ELR (cell line): ENCODE measurements around the gene TEKTIP1.
A peak's percentile ranks its signal among the peaks of the same experiment; 100 is the strongest.
"Not testable (repeated sequence)": the region's sequence is repeated elsewhere in the genome, so short reads cannot be mapped to it uniquely, and the experiment has no call there.

Source experiments
- DNase-seq: peaks from one replicate; pipeline ENCODE4 v3.0.0-alpha.2; 2015; ENCODE audit warnings: low read depth

The TEKTIP1 gene

DNA sequence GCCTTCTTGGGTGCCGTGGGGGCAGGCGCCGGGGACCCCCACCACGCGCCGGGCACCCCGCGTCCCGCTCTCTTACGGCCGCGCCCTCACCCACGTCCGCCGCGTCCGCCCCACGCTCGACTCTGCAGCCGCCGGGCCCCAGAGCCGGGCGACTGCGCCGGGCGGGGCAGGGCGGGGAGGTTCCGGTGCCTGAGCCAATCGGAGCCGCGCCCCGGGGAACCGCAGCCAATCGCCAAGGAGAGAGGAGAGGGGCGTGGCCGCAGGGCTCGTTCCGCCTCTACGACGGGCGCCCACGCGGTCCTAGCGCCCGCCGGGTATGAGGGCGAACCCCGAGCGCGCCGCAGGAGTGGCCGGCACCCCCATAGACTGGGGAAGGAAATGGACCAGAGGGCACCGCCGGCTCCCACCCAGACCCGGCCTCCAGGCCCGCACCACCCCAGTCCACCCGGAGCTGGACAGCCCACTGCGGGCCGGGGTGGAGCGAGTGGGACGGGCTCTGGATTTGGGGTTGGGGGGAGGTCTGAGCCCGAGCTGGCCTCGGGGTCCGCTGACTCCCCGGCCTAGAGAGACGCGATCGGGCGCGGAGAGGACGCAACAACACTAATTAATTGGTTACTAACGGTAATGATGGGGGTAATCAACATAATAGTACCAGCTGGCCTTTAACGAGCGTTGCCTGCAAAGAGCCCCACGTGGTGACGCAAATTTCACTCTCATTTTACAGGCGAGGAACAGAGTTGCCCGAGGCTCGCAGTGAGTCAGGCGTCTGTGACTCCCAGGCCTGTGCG is 18.7 kb downstream of the TEKTIP1 start, which contains the start of gene MFSD12:
Gene MFSD12 (minus strand): TSS at position 126 of the 788 bp plus-strand sequence. CDS start 183 bp downstream, outside the sequence.
- peak; percentile 98 for DNase-seq

DNA sequence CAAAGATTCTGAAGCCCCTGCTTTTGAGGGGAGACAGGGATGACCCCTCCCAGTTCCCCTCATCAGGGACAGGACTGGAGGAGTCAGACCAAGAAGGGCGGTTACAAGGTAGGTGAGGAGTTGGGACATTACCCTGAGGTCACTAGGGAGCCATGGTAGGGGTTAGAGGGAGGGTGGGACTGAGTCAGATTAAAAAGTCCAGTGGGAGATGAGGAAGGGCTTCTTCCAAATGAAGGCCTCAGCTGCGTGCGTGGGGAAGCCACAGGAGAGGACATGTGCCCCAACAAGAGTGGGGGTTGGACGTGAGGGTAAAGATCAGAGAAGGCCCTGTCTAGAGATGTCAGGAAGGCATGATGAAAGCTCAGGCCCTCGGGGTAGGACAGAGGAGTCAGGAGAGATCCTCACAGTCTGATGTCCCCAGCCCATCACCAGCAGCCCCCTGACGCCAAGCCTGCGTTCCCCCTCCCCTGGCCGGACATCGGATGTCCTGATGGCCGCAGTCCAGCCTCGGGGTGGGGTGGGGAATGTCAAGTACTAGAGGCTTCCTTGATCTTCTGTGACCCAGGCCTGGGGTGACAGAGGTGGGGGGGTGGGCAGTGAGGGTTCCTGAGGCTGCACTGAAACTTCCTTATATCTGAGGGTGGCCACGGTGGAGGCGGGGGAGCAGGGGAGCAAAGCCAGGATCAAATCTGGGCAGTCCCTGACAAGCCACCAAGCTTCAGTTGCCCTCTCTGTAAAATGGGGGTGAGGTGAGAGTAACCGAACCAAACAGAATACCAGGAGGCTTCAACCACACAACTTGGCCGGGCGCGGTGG is 24.9 kb downstream of the TEKTIP1 start:
- no peak for DNase-seq

- DNase-seq, result peak; percentile 99
These were observed 26.2 kb downstream of the TEKTIP1 start for GRCh38 chr19:3565139-3565538.

DNA sequence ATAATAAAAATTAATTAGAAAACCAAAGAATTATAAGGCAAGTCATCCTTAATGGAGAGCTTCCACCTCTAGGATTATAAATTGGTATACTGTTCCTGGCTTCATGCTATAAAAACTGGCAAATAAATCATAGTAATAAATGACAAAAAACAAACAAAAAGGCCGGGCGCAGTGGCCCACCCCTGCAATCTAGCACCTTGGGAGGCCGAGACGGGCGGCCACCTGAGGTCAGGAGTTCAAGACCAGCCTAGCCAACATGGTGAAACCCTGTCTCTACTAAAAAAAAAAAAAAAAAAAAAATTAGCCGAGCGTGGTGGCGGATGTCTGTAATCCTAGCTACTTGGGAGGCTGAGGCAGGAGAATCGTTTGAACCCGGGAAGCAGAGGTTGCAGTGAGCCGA is 31.1 kb downstream of the TEKTIP1 start:
- not testable (repeated sequence) for DNase-seq

DNA sequence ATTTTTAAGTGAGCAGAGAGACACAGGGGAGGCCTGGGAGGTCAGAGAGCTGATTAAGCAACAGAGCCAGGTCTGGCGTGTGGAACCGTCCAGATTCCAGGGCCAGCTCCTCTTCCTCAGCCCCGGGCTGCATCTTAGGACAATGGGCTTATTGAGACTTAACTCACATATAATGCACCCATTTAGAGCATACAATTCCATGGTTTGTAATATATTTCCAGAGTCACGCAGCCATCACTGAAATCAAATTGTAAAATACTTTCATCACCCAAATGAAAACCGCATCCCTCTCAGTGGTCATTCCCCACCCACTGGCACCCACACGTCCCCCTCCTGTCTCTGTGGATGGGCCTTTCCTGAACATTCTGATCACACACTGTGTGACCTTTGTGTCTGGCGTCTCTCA is 31.6 kb downstream of the TEKTIP1 start:
- no peak for DNase-seq

DNA sequence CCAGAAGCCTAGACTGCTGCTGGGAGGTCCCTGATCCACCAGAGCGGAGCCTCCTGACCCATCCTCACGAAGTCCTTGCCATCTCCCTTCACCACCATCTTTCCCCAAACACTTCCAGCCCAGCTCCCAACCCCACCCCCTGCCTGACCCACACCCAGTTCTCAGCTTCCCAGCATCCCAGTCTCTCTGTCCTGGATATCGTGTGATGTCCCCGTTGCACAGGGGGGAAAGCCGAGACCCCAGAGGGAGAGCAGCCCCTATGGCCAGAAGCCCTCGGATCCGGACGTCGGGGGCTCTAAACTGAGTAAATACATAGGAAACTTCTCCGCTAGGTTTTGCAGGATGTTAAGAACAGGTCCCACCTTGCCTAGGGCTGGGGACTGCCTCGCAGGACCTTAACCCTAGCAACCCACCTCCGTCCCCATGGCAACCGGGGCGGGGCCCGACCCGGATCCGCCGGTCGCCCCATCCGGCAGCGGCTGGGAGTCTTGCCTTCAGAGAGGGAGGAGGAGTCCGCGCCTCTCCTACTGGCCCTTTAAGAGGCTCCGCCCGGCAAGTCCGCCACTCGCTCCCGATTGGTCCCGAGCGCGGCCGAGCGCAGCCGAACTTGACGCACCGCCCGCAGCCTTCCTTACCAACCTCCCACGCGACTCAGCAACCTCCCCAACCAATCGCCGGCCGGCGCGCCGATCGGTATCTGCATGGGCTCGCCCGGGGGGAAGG is 33.3 kb downstream of the TEKTIP1 start:
- DNase-seq, result peak; percentile 100

DNA sequence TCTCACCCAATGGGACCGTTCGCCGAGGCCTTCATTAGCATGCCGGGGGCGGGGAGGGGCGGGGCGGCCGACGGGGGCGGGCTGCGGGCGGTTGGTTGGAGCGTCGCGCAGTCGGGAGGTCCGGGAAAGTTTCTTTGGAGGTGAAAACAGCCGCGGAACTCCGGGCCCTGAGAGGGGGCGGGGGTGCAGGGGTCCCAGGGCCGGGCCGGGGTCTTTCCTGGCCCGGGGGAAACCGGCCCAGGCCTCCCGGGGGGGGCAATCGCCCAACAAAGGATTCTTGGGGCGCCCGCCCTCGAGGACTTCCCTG is 33.8 kb downstream of the TEKTIP1 start, which contains the start of gene HMG20B:
Gene HMG20B (plus strand): TSS at position 90 of the 307 bp plus-strand sequence. CDS start 366 bp downstream, outside the sequence.
- DNase-seq, result no peak

- DNase-seq, result peak; percentile 42
These were observed 34.3 kb downstream of the TEKTIP1 start for GRCh38 chr19:3573162-3573857.

GRCh38 chr19:3573858-3574637 is 35.1 kb downstream of the TEKTIP1 start:
- peak; percentile 98 for DNase-seq

DNA sequence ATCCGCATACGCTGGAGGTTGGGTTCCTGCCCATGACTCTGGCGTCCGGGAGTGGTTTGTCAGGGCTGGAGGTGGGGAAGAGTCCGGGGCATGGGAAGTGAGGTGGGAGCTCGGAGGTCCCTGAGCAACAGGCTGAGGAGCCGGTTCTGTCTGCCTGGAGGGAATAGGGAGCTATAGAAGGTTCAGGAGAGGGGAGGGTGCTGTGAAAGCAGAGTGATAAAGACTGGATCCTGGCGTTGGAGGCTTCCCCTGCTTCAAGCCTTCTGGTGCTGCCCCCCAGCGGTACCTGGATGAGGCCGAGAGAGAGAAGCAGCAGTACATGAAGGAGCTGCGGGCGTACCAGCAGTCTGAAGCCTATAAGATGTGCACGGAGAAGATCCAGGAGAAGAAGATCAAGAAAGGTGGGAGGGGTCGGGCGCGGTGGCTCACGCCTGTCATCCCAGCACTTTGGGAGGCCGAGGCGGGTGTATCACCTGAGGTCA is 36.3 kb downstream of the TEKTIP1 start:
- DNase-seq, result peak; percentile 66

DNA sequence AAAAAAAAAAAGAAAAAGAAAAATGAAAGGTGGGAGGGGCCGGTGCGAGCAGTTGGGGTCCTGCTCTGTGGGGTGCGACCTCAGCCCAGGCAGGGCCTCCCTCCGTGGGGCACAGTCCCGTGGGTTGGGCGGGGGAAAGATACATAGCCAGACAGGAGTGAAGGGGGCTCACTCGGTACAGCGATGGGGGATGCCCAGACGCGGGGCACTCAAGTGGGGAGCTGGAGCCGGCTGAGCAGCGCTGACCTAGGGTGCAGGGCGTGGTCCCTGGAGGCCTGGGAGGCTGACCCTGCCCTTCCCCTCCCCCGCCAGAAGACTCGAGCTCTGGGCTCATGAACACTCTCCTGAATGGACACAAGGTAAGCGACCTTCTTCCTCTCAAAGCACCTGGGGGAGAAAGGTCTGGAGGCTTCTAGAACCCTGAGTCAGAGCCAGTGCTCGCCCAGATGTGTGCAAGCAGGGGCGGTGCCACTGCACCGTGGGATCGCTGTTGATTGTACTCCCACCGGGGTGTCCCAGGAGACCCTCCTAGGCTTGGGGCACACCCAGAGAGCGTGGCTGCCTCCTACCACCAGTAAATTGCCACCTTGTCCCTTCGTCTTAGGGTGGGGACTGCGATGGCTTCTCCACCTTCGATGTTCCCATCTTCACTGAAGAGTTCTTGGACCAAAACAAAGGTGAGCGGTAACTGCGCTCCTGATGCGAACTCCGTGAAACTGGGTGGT is 37.1 kb downstream of the TEKTIP1 start:
- no peak for DNase-seq

- no peak for DNase-seq
These were observed 37.9 kb downstream of the TEKTIP1 start for GRCh38 chr19:3576696-3577443.

DNA sequence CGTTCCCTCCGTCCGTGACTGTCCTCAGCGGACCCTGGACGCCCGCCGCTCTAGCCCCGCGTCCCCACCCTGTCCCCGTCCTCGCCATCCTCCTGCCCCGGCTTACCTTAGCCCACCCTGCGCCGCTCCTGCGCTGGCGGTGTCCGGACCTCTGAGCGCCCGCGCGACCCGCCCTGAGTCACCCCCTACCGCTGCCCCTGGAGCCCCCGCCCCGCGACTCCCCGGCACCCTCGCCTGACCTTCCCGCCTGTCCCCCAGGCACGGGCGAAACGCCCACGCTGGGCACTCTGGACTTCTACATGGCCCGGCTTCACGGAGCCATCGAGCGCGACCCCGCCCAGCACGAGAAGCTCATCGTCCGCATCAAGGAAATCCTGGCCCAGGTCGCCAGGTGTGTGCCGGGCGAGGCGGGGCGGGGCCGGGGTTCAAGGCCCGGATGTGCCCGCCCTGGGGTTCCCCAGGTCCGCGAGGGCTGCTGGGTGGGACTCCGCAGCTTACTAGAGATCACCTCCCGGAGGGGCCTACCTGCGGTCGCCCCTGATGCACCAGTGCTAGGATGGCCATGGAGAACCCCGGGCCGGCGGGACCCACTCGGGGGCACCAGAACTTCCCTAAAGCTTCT is 38.9 kb downstream of the TEKTIP1 start:
- DNase-seq, result no peak

GRCh38 chr19:3578390-3578789 is 39.4 kb downstream of the TEKTIP1 start:
- no peak for DNase-seq

DNA sequence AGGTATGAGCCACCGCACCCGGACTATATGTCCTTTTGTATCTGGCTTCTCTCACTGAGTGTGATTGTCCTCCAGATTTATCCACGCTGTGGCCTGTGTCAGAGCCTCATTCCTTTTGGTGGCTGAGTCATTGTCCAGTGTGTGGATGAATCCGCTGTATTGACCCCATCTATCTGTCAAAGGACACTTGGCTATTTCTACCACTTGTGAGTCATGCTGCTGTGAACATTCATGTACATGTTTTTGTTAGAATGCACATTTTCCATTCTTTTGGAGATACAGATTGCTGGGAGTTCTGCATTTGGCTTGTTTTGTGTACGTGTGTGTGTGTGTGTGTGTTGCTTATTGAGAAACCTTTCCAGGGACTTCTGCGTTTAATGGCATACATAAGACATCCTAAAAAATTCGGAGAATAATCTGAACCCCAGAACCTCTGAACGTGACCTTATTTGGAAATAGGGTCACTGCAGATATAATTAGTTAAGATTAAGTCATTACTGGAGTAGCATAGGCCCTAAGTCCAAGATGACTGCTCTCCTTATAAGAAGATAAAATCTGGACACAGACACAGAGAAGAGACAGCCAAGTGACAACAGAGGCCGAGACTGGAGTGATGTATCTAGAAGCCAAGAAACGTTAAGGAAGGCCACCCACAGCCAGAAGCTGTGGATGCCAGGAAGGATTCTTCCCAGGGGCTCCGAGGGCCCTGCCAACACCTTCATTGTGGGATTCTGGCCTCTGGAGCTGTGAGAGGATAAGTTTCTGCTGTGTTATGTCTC is 41.4 kb downstream of the TEKTIP1 start:
- DNase-seq, result peak; percentile 97

DNA sequence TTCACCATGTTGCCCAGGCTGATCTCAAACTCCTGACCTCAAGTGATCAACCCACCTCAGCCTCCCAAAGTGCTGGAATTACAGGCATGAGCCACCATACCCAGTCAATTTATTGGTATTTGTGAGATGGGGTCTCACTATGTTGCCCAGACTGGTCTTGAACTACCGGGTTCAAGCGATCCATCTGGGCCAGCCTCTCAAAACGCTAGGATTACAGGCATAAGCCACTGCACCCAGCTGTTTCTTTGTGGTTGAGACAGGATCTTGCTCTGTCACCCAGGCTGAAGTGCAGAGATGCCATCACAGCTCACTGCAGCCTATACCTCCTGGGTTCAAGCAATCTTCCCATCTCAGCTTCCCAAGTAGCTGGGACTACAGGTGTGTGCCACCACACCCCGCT is 42.8 kb downstream of the TEKTIP1 start:
- DNase-seq, result not testable (repeated sequence)

DNA sequence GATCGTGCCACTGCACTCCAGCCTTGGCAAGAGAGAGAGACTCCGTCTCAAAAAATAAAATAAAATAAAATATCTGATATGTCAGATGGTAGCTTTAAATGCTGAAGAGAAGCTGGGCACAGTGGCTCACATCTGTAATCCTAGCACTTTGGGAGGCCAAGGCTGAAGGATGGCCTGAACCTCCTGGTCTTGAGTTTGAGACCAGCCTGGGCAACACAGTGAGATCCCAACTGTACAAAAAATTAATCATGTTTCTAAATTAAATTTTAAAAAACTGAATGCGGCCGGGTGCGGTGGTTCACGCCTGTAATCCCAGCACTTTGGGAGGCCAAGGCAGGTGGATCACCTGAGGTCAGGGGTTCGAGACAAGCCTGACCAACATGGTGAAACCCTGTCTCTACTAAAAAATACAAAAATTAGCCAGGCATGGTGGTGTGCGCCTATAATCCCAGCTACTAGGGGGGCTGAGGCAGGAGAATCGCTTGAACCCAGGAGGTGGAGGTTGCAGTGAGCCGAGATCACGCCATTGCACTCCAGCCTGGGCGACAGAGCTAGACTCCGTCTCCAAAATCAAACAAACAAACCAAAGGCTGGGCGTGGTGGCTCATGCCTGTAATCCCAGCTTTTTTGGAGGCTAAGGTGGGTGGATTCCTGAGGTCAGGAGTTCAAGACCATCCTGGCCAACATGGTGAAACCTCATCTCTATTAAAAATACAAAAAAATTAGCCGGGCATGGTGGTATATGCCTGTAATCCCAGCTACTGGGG is 45.2 kb downstream of the TEKTIP1 start:
- DNase-seq, result not testable (repeated sequence)
